Measurements from ENCODE around the gene KCND3.

- TF ChIP-seq POLR2A (IDR thresholded peaks at IDR 0.05), result no peak
- no peak for TF ChIP-seq CTCF (IDR thresholded peaks at IDR 0.05)
Observed at GRCh38 chr1:111747947-111748346, 241.5 kb downstream of the KCND3 start.
